Endometrial microvascular endothelial cells (primary cell): ENCODE data around the gene PRAC1. TPM values are rescaled to one million over a fixed set of nuclear protein-coding genes. Genes with fewer than 3 reads are reported as not detected.

Experiments
- in situ Hi-C: cut with HindIII; loops from 2 replicates; pipeline ENCODE4 v1.10.0; 2017; ENCODE audit warnings: low sequenced_read_pairs, low pct_unique_long_range_greater_than_20kb; ENCODE audit errors: inconsistent ontology term
- total RNA-seq: library from RNA; depleted of rRNA; stranded (reverse); fragments of >200 nt; gene quantifications from one replicate; pipeline ENCODE4 v1.2.3, GENCODE V29; 2015; ENCODE audit errors: inconsistent ontology term

The PRAC1 gene
- total RNA-seq, 1 donor from 2014 or later = not detected

GRCh38 chr17:48728232-48729231, 6.2 kb upstream of the PRAC1 start, which contains the start of gene HOXB13:
Gene HOXB13 (minus strand): TSS chr17:48728750. CDS start chr17:48728593, 157 bp downstream.
- in situ Hi-C loops = no loop called here

- in situ Hi-C loops = no loop called here
Measured at GRCh38 chr17:48727415-48728175, 5.3 kb upstream of the PRAC1 start.

GRCh38 chr17:48726916-48727286, 4.6 kb upstream of the PRAC1 start:
- in situ Hi-C loops = no loop called here

- in situ Hi-C loops = no loop called here
Measured at GRCh38 chr17:48726114-48726915, 4.0 kb upstream of the PRAC1 start.

GRCh38 chr17:48725288-48726064, 3.2 kb upstream of the PRAC1 start:
- in situ Hi-C loops = no loop called here

- in situ Hi-C loops = no loop called here
Measured at GRCh38 chr17:48725004-48725287, 2.6 kb upstream of the PRAC1 start.

GRCh38 chr17:48724251-48725003, 2.1 kb upstream of the PRAC1 start:
- in situ Hi-C loops = no loop called here

GRCh38 chr17:48723423-48724250, 1.3 kb upstream of the PRAC1 start:
- in situ Hi-C loops = no loop called here

- in situ Hi-C loops = no loop called here
Measured at GRCh38 chr17:48722915-48723422, 651 bp upstream of the PRAC1 start, which contains the start of gene PRAC2. Gene PRAC2 (plus strand): TSS chr17:48723185. CDS start chr17:48724411, 1,226 bp downstream.

GRCh38 chr17:48721009-48721402, 1.3 kb downstream of the PRAC1 start:
- in situ Hi-C loops = no loop called here

GRCh38 chr17:48720266-48721008, 1.9 kb downstream of the PRAC1 start:
- in situ Hi-C loops = no loop called here

- in situ Hi-C loops = no loop called here
Measured at GRCh38 chr17:48719642-48720265, 2.6 kb downstream of the PRAC1 start.

- in situ Hi-C loops = no loop called here
Measured at GRCh38 chr17:48718761-48719641, 3.3 kb downstream of the PRAC1 start.

- in situ Hi-C loops = no loop called here
Measured at GRCh38 chr17:48718227-48718760, 4.0 kb downstream of the PRAC1 start.
